ENCODE data around the gene B3GNT9. TPM values are rescaled to one million over a fixed set of nuclear protein-coding genes. Genes with fewer than 3 reads are reported as not detected.

The B3GNT9 gene
- total RNA-seq, 1 experiment from 2014 or later = 11.5 TPM

- intact Hi-C loops (cut with micrococcal nuclease; ENCODE audit: unreplicated experiment) = no loop called here
- Histone ChIP-seq H3K27ac (ENCODE audit: low read length) (no peak overlapping the region), H3K36me3 (ENCODE audit: control insufficient read depth, insufficient read depth, low read length) (no peaks in the 10 kb centered on the region), H3K4me1 (ENCODE audit: control insufficient read depth, insufficient read depth, low read length) (no peaks in the 10 kb centered on the region), H3K27me3 (ENCODE audit: control insufficient read depth, insufficient read depth, low read length) (no peaks in the 10 kb centered on the region), H3K4me3 (ENCODE audit: low read depth in 2 of 2, low read length in 2 of 2) (no peak overlapping the region), H3K9me3 (ENCODE audit: control insufficient read depth, insufficient read depth, low read depth, low read length) (no peaks in the 10 kb centered on the region)
- DNase-seq (ENCODE audit: low read depth, low spot score) (no peak), ATAC-seq (no peak)
- no peak for TF ChIP-seq TCF7L2 (IDR thresholded peaks at IDR 0.05; ENCODE audit: low read depth, low read length)
- no peak for TF ChIP-seq CTCF (IDR thresholded peaks at IDR 0.05)
- no peak for TF ChIP-seq POLR2AphosphoS5 (IDR thresholded peaks at IDR 0.05; ENCODE audit: low read depth, low read length)
- no peak for TF ChIP-seq REST (IDR thresholded peaks at IDR 0.05; ENCODE audit: insufficient read depth in 1 of 2, low read depth in 2 of 2, low read length in 1 of 2)
- no peak for TF ChIP-seq SIN3A (IDR thresholded peaks at IDR 0.05; ENCODE audit: borderline replicate concordance, insufficient read depth, low read depth, low read length)
- CTCF ChIA-PET = no interaction called here
- POLR2A ChIA-PET = no interaction called here
- in situ Hi-C loops (cut with HindIII; ENCODE audit: low pct_unique_long_range_greater_than_20kb, low sequenced_read_pairs) = no loop called here
- no TSS peak for BruUV-seq (replicated peaks)
Measured at GRCh38 chr16:67162506-67163163, 11.8 kb upstream of the B3GNT9 start.

- BruUV-seq (replicated peaks) = no TSS peak
- ChIA-PET CTCF (no interaction called here), POLR2A (no interaction called here)
- Histone ChIP-seq H3K27me3 (ENCODE audit: control insufficient read depth, insufficient read depth, low read length) (no peaks in the 10 kb centered on the region), H3K9me3 (ENCODE audit: control insufficient read depth, insufficient read depth, low read depth, low read length) (no peaks in the 10 kb centered on the region), H3K36me3 (ENCODE audit: control insufficient read depth, insufficient read depth, low read length) (no peaks in the 10 kb centered on the region), H3K4me1 (ENCODE audit: control insufficient read depth, insufficient read depth, low read length) (no peaks in the 10 kb centered on the region), H3K4me3 (ENCODE audit: low read depth in 2 of 2, low read length in 2 of 2) (peak overlapping the region; percentile 71 to 80), H3K27ac (ENCODE audit: low read length) (peak overlapping the region; percentile 55; the same call in 1 of the 2 replicates)
- TF ChIP-seq CTCF (IDR thresholded peaks at IDR 0.05) (no peak), TCF7L2 (IDR thresholded peaks at IDR 0.05; ENCODE audit: low read depth, low read length) (no peak), SIN3A (IDR thresholded peaks at IDR 0.05; ENCODE audit: borderline replicate concordance, insufficient read depth, low read depth, low read length) (no peak), REST (IDR thresholded peaks at IDR 0.05; ENCODE audit: insufficient read depth in 1 of 2, low read depth in 2 of 2, low read length in 1 of 2) (no peak), POLR2AphosphoS5 (IDR thresholded peaks at IDR 0.05; ENCODE audit: low read depth, low read length) (no peak)
- intact Hi-C loops (cut with micrococcal nuclease; ENCODE audit: unreplicated experiment) = no loop called here
- in situ Hi-C loops (cut with HindIII; ENCODE audit: low pct_unique_long_range_greater_than_20kb, low sequenced_read_pairs) = no loop called here
- DNase-seq (ENCODE audit: low read depth, low spot score) = no peak
- ATAC-seq = no peak
Measured at GRCh38 chr16:67161595-67162058, 10.8 kb upstream of the B3GNT9 start.

All from Panc1 (cell line).